ENCODE results near the gene RNF151.
A peak's percentile ranks its signal among the peaks of the same experiment; 100 is the strongest.
"Not testable (repeated sequence)": the region's sequence is repeated elsewhere in the genome, so short reads cannot be mapped to it uniquely, and the experiment has no call there.

The RNF151 gene

DNA sequence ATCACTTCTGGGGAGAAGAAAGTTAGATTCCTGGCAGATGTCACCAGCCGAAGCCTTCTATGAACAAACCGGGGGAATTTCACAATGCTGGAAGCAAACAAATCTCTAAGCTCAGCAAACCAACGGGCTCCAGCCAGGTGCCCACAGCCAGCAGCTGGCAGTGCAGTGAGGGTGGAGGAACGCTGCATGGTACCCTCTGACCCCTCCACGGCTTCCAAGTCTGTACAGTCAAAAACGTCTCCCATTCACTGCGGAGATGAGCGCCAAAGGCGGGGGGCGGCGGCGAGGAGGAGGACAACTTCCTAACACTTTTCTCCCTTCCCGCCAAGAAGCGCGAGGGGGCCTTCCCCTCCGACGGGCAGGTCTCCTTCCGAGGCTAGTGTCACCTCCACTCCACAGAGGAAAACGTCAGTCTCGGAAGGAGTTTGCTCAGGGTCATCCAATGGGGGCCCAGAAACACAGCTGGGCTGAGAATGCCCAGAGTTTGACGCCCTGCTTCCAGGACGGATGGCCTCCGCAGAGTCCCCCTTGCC, 42.0 kb downstream of the RNF151 start:
- Histone ChIP-seq H2AFZ (ENCODE audit: low read depth, low read length, severe bottlenecking) (no peak overlapping the region), H3F3A (ENCODE audit: insufficient read depth) (0 out of 2 replicates have a peak, but pooled peaks cover 3% of the 10 kb centered on the region), H3K4me3 (ENCODE audit: insufficient read depth, low read length, poor library complexity, severe bottlenecking) (peak overlapping the region; percentile 83), H3K4me2 (ENCODE audit: low read depth, low read length, poor library complexity, severe bottlenecking) (peak overlapping the region; percentile 92), H3K9me3 (ENCODE audit: insufficient read depth, low read length) (no peaks in the 10 kb centered on the region), H3K36me3 (ENCODE audit: low read length) (no peaks in the 10 kb centered on the region), H3K9me2 (replicated peaks; ENCODE audit: insufficient read depth, low read length) (no peaks in the 10 kb centered on the region), H3K27ac (ENCODE audit: low read depth, low read length) (peak overlapping the region; percentile 54), H3K9ac (ENCODE audit: low read length) (peak overlapping the region; percentile 76), H3K79me2 (ENCODE audit: insufficient read depth, low read length) (peaks cover 56% of the 10 kb centered on the region), H4K20me1 (ENCODE audit: low read depth, low read length) (no peaks in the 10 kb centered on the region), H3K27me3 (ENCODE audit: low read length) (no peaks in the 10 kb centered on the region)
- TF ChIP-seq EZH2phosphoT487 (conservative IDR thresholded peaks at IDR 0.05; ENCODE audit: low read length) = no peak
- TF ChIP-seq, protein P1, sequence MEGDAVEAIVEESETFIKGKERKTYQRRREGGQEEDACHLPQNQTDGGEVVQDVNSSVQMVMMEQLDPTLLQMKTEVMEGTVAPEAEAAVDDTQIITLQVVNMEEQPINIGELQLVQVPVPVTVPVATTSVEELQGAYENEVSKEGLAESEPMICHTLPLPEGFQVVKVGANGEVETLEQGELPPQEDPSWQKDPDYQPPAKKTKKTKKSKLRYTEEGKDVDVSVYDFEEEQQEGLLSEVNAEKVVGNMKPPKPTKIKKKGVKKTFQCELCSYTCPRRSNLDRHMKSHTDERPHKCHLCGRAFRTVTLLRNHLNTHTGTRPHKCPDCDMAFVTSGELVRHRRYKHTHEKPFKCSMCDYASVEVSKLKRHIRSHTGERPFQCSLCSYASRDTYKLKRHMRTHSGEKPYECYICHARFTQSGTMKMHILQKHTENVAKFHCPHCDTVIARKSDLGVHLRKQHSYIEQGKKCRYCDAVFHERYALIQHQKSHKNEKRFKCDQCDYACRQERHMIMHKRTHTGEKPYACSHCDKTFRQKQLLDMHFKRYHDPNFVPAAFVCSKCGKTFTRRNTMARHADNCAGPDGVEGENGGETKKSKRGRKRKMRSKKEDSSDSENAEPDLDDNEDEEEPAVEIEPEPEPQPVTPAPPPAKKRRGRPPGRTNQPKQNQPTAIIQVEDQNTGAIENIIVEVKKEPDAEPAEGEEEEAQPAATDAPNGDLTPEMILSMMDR (IDR thresholded peaks at IDR 0.05; ENCODE audit: insufficient read depth, low read length, poor library complexity, severe bottlenecking) = no peak

DNA sequence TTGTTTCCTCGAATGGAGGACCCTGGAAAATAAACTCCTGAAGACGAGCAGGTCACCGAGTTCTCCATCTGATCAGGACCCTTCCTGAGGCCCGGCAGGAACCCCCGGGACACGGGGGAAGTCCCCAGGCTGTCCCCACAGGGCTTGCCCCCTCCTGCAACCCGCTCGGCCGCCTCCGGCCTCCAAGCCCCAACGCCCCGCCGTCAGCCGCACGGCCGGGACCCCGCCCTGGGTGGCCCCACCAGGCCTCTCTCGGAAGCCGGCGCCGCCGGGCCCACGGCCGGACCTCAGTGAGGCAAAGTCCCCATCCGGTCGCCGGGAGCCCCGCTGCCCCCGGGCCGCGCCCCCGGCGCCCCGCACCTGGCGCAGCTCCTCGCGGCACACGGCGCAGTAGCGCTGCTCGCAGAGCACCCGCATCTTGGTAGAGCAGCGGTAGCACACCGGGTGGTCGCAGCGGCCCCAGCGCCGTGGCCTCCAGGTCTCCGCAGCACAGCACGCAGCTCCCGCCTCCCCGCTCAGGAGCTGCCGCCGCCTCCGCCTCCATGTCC, 42.6 kb downstream of the RNF151 start:
- peak overlapping the region; percentile 54 for H3K27ac ChIP-seq (ENCODE audit: low read depth, low read length)
- no peak overlapping the region for H2AFZ ChIP-seq (ENCODE audit: low read depth, low read length, severe bottlenecking)
- peaks cover 50% of the 10 kb centered on the region for H3K79me2 ChIP-seq (ENCODE audit: insufficient read depth, low read length)

GRCh38 chr16:2009791-2010510, 43.3 kb downstream of the RNF151 start, which contains the start of gene ZNF598:
Gene ZNF598, minus strand, starts transcription at chr16:2009821.
- Histone ChIP-seq H3K4me3 (ENCODE audit: insufficient read depth, low read length, poor library complexity, severe bottlenecking) (peak within 1 kb of the TSS; percentile 83), H3K9me3 (ENCODE audit: insufficient read depth, low read length) (no peaks in the 10 kb centered on the region), H3F3A (ENCODE audit: insufficient read depth) (0 out of 2 replicates have a peak, but pooled peaks cover 3% of the 10 kb centered on the region), H3K79me2 (ENCODE audit: insufficient read depth, low read length) (peaks cover 44% of the 10 kb centered on the region), H4K20me1 (ENCODE audit: low read depth, low read length) (no peaks in the 10 kb centered on the region), H3K9me2 (replicated peaks; ENCODE audit: insufficient read depth, low read length) (no peaks in the 10 kb centered on the region), H3K36me3 (ENCODE audit: low read length) (no peaks in the 10 kb centered on the region), H3K4me2 (ENCODE audit: low read depth, low read length, poor library complexity, severe bottlenecking) (peak within 1 kb of the TSS; percentile 92), H3K27ac (ENCODE audit: low read depth, low read length) (peak within 1 kb of the TSS; percentile 54), H3K9ac (ENCODE audit: low read length) (peak within 1 kb of the TSS; percentile 76), H3K27me3 (ENCODE audit: low read length) (no peaks in the 10 kb centered on the region), H2AFZ (ENCODE audit: low read depth, low read length, severe bottlenecking) (peak within 1 kb of the TSS; percentile 28)
- TF ChIP-seq, protein P1 (IDR thresholded peaks at IDR 0.05; ENCODE audit: insufficient read depth, low read length, poor library complexity, severe bottlenecking) = no peak
- no peak for TF ChIP-seq EZH2phosphoT487 (conservative IDR thresholded peaks at IDR 0.05; ENCODE audit: low read length)

More for the DNA sequence above, 42.6 kb downstream of the RNF151 start:
- Histone ChIP-seq H3K9me2 (replicated peaks; ENCODE audit: insufficient read depth, low read length) (no peaks in the 10 kb centered on the region), H3K4me3 (ENCODE audit: insufficient read depth, low read length, poor library complexity, severe bottlenecking) (peak overlapping the region; percentile 83), H3K27me3 (ENCODE audit: low read length) (no peaks in the 10 kb centered on the region), H3K9ac (ENCODE audit: low read length) (peak overlapping the region; percentile 76), H4K20me1 (ENCODE audit: low read depth, low read length) (no peaks in the 10 kb centered on the region), H3K4me2 (ENCODE audit: low read depth, low read length, poor library complexity, severe bottlenecking) (peak overlapping the region; percentile 92), H3K36me3 (ENCODE audit: low read length) (no peaks in the 10 kb centered on the region), H3F3A (ENCODE audit: insufficient read depth) (0 out of 2 replicates have a peak, but pooled peaks cover 3% of the 10 kb centered on the region), H3K9me3 (ENCODE audit: insufficient read depth, low read length) (no peaks in the 10 kb centered on the region)
- TF ChIP-seq EZH2phosphoT487 (conservative IDR thresholded peaks at IDR 0.05; ENCODE audit: low read length) = no peak
- TF ChIP-seq, protein P1 (IDR thresholded peaks at IDR 0.05; ENCODE audit: insufficient read depth, low read length, poor library complexity, severe bottlenecking) = no peak

DNA sequence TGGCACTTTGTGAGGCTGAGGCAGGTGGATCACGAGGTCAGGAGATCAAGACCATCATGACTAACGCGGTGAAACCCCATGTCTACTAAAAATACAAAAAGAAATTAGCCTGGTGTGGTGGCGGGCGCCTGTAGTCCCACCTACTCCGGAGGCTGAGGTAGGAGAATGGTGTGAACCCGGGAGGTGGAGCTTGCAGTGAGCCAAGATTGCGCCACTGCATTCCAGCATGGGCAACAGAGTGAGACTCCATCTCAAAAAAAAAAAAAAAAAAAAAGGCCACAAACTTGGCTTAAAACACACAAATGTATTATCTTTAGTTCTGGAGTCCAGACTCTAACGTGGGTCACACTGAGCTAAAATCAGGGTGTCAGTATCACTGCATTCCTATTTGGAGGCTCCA, 45.1 kb downstream of the RNF151 start:
- H3K9ac ChIP-seq (ENCODE audit: low read length); H3K4me2 ChIP-seq (ENCODE audit: low read depth, low read length, poor library complexity, severe bottlenecking); H3K27ac ChIP-seq (ENCODE audit: low read depth, low read length); H2AFZ ChIP-seq (ENCODE audit: low read depth, low read length, severe bottlenecking); H3K36me3 ChIP-seq (ENCODE audit: low read length); H3K9me2 ChIP-seq (replicated peaks; ENCODE audit: insufficient read depth, low read length); H4K20me1 ChIP-seq (ENCODE audit: low read depth, low read length); H3K27me3 ChIP-seq (ENCODE audit: low read length); H3F3A ChIP-seq (ENCODE audit: insufficient read depth); H3K9me3 ChIP-seq (ENCODE audit: insufficient read depth, low read length); H3K4me3 ChIP-seq (ENCODE audit: insufficient read depth, low read length, poor library complexity, severe bottlenecking): not testable (repeated sequence)
- peaks cover 26% of the 10 kb centered on the region for H3K79me2 ChIP-seq (ENCODE audit: insufficient read depth, low read length)

All from SU-DHL-6 (cell line).